Esophagus squamous epithelium (tissue), 5 donors: ENCODE measurements around the gene RSU1. TPM values are rescaled to one million over a fixed set of nuclear protein-coding genes. Genes with fewer than 3 reads are reported as not detected.

ENCODE experiments used
- DNase-seq: peaks from one replicate; lab custom pipeline; 2025; lab: John Stamatoyannopoulos, UW
- H3K27ac ChIP-seq, 4 donors: fragments of 200-600 bp; sonication (generic); one replicate each; pipeline ENCODE4 v1.5.1; 2016 to 2019; ENCODE audit warnings: mild to moderate bottlenecking in 1 of 4
- H3K27me3 ChIP-seq, 4 donors: fragments of 200-600 bp; sonication (generic); 1 replicate in 3 of 4; 2 replicates in 1 of 4; pipeline versions ENCODE4 v1.5.1 to v1.6.0; 2017 to 2021; ENCODE audit warnings: antibody characterized with exemption in 1 of 4
- H3K36me3 ChIP-seq, 3 donors: fragments of 200-600 bp; sonication (generic); one replicate each; pipeline ENCODE4 v1.5.1; 2016 to 2019
- H3K4me1 ChIP-seq, 3 donors: fragments of 200-600 bp; sonication (generic); one replicate each; pipeline ENCODE4 v1.5.1; 2017 to 2019
- H3K4me3 ChIP-seq, 4 donors: fragments of 200-600 bp; sonication (generic); 1 replicate in 3 of 4; 2 replicates in 1 of 4; pipeline ENCODE4 v1.5.1; 2016 to 2019; ENCODE audit warnings: mild to moderate bottlenecking in 2 of 4, moderate library complexity in 1 of 4
- H3K9me3 ChIP-seq, 3 donors: fragments of 200-600 bp; sonication (generic); one replicate each; pipeline ENCODE4 v1.5.1; 2016 to 2019
- CTCF ChIP-seq, 6 experiments: fragments of 450-650 bp in 4 of 6; fragments of 200-600 bp in 2 of 6; sonication (generic) in 2 of 6; IDR thresholded peaks; one replicate each; pipeline ENCODE4 v1.5.1; 2016 to 2019; ENCODE audit warnings: antibody characterized with exemption in 6 of 6, mild to moderate bottlenecking in 4 of 6, moderate library complexity in 4 of 6
- POLR2A ChIP-seq, 4 donors: fragments of 450-650 bp; IDR thresholded peaks; one replicate each; pipeline ENCODE4 v1.6.1; 2017; ENCODE audit warnings: antibody characterized with exemption in 4 of 4, mild to moderate bottlenecking in 4 of 4, moderate library complexity in 3 of 4
- WGBS, 2 donors: methylation state at CpG; one replicate each; pipeline ENCODE4 v1.1.5; 2018; 5-methylcytosine and 5-hydroxymethylcytosine counted together
- intact Hi-C: fragments of 100-400 bp; cut with DNase I; formaldehyde crosslinking; loops from one replicate; pipeline ENCODE4 v1.15.0; 2022
- total RNA-seq, 4 donors: library from RNA; depleted of rRNA; stranded (reverse); fragments of >200 nt; gene quantifications; one replicate each; pipeline ENCODE4 v1.1.0, GENCODE V29; 2016
- donor health status: DM: yes; HTN: yes; CAD: no.

The RSU1 gene
- total RNA-seq, 4 donors from 2014 or later = 43.5 to 61.5 (median 51.3) TPM

DNA sequence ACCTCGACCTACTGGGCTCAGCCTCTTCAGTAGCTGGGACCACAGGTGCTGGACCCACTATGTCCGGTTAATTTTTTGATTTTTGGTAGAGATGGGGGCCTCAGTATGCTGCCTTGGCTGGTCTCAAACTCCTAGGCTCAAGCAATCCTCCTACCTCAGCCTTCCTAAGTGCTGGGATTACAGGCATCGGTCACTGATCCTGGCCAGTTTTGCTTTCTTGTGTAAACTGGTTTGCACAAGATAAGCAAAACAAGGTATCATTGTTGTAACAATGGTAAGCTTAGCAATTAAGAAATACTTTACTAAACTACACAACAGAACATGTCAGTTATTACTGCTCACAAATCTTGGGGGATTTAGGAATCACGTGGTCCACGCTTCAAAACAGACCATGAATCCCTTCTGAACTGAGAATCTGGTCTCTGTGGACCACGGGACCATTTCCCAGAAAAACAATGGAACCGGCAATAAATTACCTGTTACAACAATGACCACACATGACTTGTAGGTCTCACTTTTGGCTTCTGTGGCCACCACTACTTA, 36.8 kb downstream of the RSU1 start:
- H3K4me1 ChIP-seq = peaks cover 0 to 7% (median 0%) of the 10 kb centered on the region in 3 donors
- no peaks in the 10 kb centered on the region for H3K9me3 ChIP-seq
- no peak overlapping the region for H3K4me3 ChIP-seq
- intact Hi-C loops = no loop called here
- TF ChIP-seq POLR2A (IDR thresholded peaks at IDR 0.05) (no peak), CTCF (IDR thresholded peaks at IDR 0.05) (no peak)
- H3K27ac ChIP-seq = no peak overlapping the region
- 72% methylated on average over 7 of the region's 7 CpGs for WGBS, 2 donors
- H3K27me3 ChIP-seq = no peaks in the 10 kb centered on the region
- H3K36me3 ChIP-seq = peaks cover 0 to 15% (median 0%) of the 10 kb centered on the region in 3 donors
- DNase-seq = no peak

DNA sequence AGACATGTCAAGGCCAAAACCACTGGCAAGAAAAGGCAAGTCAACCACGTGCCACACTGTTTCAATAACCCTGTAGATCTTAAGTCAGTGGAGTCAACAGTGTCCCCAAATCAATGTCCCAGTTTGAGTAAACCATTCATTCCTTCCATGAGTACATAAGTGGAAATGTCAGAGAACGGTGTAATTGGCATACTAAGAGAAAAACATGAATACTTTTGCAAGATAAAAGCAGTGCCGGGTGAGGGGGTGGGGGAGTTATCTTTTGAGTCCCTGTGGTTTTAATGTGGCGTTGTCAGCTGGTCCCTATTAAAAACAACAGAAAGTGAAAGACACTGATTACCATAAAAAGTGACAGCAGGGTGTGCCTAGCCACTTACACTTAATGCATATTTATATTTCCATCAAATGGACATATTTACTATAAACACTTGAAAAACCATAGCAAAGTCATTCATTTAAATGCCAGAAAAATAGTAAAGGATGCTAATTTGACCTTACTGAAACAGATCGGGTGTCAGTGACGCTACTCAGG, 37.8 kb downstream of the RSU1 start:
- intact Hi-C loops = no loop called here
- 52 to 64% methylated on average over 6 of the region's 6 CpGs for WGBS, 2 donors
- H3K36me3 ChIP-seq = peaks cover 0 to 15% (median 0%) of the 10 kb centered on the region in 3 donors
- no peak overlapping the region for H3K4me3 ChIP-seq
- no peaks in the 10 kb centered on the region for H3K27me3 ChIP-seq
- DNase-seq = no peak
- no peaks in the 10 kb centered on the region for H3K9me3 ChIP-seq
- peaks cover 0 to 7% (median 0%) of the 10 kb centered on the region in 3 donors for H3K4me1 ChIP-seq
- no peak for TF ChIP-seq CTCF (IDR thresholded peaks at IDR 0.05)
- TF ChIP-seq POLR2A (IDR thresholded peaks at IDR 0.05) = no peak
- H3K27ac ChIP-seq = no peak overlapping the region

DNA sequence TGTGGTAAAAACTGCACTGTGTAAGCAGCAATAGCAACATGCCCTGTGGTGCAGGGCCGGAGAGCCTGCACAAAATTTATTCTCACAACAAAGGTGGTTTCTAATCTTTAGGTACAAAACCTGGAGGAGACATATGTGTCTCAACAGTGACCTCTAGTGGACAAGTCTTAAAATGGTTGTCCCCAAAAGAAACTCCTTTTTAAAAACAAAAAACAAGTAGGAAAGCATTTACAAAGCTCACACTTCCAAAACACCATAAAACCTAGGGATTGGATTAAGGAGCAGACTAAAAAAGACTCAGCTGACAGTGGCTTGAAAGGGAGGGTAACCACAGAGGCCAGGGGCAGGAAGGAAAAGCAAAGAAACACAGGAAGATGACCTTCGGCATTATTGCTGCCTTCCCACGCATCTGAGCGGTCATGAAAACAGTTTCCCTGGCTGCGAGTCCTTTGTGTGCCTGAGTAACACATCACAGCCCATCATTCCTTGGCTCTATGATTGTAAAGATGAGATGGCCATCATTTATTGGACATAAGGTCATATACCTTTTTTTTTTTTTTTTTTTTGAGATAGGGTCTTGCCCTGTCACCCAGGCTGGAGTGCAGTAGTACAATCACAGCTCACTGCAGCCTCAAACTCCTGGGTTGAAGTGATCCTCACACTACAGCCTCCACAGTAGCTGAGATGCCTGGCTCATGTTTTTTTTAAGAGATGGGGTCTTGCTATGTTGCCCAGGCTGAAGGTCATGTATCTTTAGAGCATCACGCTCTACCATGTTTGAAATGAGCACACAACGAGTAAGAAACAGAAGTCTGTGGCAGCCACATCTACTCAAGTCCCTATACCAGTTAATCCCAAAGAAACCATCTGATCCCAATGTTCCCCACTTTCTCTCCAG, 39.5 kb downstream of the RSU1 start:
- no peak for DNase-seq
- Histone ChIP-seq H3K4me1 (peaks cover 0 to 7% (median 0%) of the 10 kb centered on the region in 3 donors), H3K27me3 (no peaks in the 10 kb centered on the region), H3K36me3 (peaks cover 0 to 15% (median 0%) of the 10 kb centered on the region in 3 donors), H3K27ac (peak overlapping the region in 1 of 4 donors; percentile 3), H3K9me3 (no peaks in the 10 kb centered on the region), H3K4me3 (no peak overlapping the region)
- TF ChIP-seq CTCF (IDR thresholded peaks at IDR 0.05) (peak; percentile 65 to 73 (median 68)), POLR2A (IDR thresholded peaks at IDR 0.05) (no peak)
- 55 to 59% methylated on average over 7 of the region's 7 CpGs for whole genome bisulfite sequencing, 2 donors
- intact Hi-C loops = no loop called here

GRCh38 chr10:16776896-16777295, 40.3 kb downstream of the RSU1 start:
- DNase-seq = no peak
- Histone ChIP-seq H3K27ac (no peak overlapping the region), H3K4me3 (no peak overlapping the region), H3K4me1 (peaks cover 0 to 7% (median 0%) of the 10 kb centered on the region in 3 donors), H3K9me3 (no peaks in the 10 kb centered on the region), H3K36me3 (peaks cover 0 to 15% (median 0%) of the 10 kb centered on the region in 3 donors), H3K27me3 (no peaks in the 10 kb centered on the region)
- TF ChIP-seq CTCF (IDR thresholded peaks at IDR 0.05) (no peak), POLR2A (IDR thresholded peaks at IDR 0.05) (no peak)
- intact Hi-C loops = no loop called here
- WGBS, 2 donors = 61 to 63% methylated on average over 3 of the region's 3 CpGs

DNA sequence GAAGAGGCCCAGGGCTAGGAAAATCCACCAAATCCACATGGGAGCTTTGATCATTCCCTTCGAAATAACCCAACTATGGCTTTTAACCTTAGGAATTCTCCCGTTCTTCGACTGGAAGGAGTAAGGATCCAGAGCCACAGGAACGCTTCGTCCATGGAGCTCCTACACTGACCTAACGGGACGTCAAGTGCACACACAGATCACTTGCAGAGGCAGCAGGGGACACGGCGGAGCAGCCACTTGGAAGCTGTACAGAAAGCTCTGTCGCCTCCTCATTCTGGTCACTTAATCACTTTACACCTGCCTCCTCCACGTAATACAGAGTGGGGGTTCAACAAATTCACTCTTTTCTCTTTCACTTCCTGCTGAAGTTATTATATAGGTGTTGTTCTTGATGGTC, 43.9 kb downstream of the RSU1 start:
- intact Hi-C loops = no loop called here
- H3K36me3 ChIP-seq = peaks cover 0 to 3% (median 0%) of the 10 kb centered on the region in 3 donors
- no peak for DNase-seq
- H3K9me3 ChIP-seq = no peaks in the 10 kb centered on the region
- H3K4me3 ChIP-seq = no peak overlapping the region
- 80 to 87% methylated on average over 11 of the region's 11 CpGs for WGBS, 2 donors
- no peak overlapping the region for H3K27ac ChIP-seq
- TF ChIP-seq CTCF (IDR thresholded peaks at IDR 0.05) (no peak), POLR2A (IDR thresholded peaks at IDR 0.05) (no peak)
- peaks cover 0 to 7% (median 0%) of the 10 kb centered on the region in 3 donors for H3K4me1 ChIP-seq
- H3K27me3 ChIP-seq = no peaks in the 10 kb centered on the region
